SK-MEL-5 (cell line): ENCODE measurements around the gene HINT2. TPM values are rescaled to one million over a fixed set of nuclear protein-coding genes. Genes with fewer than 3 reads are reported as not detected.

ENCODE experiments used
- DNase-seq: peaks from one replicate; pipeline ENCODE4 v3.0.0-alpha.2; 2016; ENCODE audit warnings: low read depth, low spot score
- in situ Hi-C: cut with HindIII; loops from 2 replicates; pipeline ENCODE4 v1.10.0; 2016; ENCODE audit warnings: low sequenced_read_pairs, high pct_unique_total_duplicates, low pct_unique_long_range_greater_than_20kb
- total RNA-seq: library from RNA; depleted of rRNA; stranded (reverse); fragments of >200 nt; shearing (Covaris generic); gene quantifications from 2 replicates; pipeline ENCODE4 v1.2.3, GENCODE V29; 2014

HINT2 gene
- total RNA-seq, 1 experiment from 2014 or later: 26.2 TPM

- in situ Hi-C loops: no loop called here
- peak; percentile 83 for DNase-seq
These were observed 29.9 kb upstream of the HINT2 start for GRCh38 chr9:35844628-35845270.

DNA sequence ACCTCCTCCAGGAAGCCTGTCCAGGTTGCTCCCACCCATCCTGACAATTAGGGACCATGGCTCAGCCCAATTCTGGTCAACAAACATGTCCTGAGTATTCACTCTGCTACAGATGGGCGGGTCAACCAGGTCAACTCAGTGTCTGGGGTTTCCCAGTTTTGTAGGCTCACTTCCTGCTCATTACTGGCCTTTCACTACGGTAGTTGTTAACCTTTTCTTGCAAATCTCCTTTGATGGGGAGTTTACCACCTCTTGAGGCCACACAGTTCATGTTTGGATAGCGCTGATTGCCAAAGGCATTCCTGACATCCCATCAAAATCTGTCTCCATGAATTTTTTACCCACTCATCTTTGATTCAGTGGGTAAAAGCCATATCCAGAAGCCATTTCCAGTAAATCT, 28.0 kb upstream of the HINT2 start:
- in situ Hi-C loops: no loop called here
- DNase-seq: no peak

- in situ Hi-C loops: no loop called here
- no peak for DNase-seq
These were observed 27.3 kb upstream of the HINT2 start for GRCh38 chr9:35842020-35842745.

DNA sequence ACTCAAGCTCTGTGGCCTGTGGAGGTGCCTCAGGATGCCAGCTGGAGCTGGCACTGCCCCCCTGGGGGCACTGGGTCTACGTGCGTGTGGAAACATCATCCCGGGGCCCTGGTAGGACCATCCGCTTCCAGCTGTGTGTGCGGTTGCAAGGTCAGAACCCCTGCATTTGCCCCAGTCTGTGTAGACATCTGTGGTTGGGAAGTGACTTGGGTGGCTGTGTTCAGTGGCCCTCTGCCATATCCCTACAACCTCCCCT, 26.7 kb upstream of the HINT2 start:
- in situ Hi-C loops: no loop called here
- DNase-seq: no peak

- no peak for DNase-seq
- in situ Hi-C loops: no loop called here
These were observed 26.2 kb upstream of the HINT2 start for GRCh38 chr9:35840881-35841644.

DNA sequence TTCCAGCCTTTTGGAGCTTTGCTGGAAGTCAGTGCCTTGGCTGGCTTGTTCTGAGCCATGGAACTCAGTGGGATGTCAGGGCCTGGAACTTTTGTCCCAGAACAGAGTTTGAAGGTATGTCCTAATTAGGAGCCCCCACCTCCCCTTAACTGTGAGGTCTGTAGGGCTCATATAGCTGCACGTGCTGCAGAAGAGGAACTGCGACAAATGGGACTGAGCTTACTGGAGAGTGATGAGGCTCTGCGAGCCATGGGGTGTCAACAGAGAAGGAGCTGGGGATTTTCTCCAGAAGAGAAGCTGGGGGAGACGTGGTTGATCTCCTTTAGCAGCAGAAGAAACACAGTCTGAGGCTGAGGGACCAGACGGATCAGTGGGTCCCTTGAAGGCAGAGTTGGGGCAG, 25.1 kb upstream of the HINT2 start:
- in situ Hi-C loops: no loop called here
- DNase-seq: no peak

GRCh38 chr9:35836595-35836994, 21.8 kb upstream of the HINT2 start:
- DNase-seq: no peak
- in situ Hi-C loops: no loop called here

DNA sequence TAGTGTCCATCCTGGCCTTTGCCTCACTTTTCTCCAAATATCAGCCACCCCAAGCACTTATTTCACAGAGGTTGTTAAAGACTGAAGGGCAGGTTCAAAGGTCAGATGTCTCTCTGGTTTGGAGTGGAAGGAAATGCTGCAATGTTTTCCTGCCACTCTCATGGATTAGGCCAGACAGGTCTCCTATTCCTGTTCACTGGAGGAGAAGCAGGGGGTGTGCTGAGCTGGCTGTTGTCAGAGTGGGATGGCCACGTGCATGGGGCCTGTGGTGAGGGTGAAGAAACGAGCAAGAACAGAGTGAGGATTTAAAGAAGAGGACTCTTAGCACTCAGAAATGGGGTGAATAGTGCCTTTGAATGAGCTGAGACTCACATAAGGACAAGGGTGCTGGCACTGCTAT, 20.9 kb upstream of the HINT2 start:
- in situ Hi-C loops: no loop called here
- no peak for DNase-seq

DNA sequence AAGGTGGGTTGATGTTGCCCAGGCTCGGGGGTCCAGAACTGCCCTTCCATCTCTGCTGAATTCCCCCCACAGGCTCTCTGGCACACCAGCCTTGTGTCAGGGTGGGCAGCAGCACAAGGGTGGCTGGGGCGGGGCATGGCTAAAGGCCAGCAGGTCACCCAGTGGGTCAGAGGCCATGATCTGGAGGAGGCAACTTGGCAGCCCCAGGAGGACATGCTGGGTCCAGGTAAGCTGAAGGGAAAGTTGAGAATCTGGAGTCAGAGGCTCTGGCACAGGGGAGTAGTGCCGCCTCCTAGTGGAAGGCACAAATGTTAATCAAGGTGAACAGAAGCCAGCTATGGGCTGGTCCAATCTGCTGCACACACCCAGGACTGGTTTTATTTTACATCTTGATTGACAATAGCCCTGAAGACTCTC, 20.4 kb upstream of the HINT2 start:
- peak; percentile 29 for DNase-seq
- in situ Hi-C loops: no loop called here

- in situ Hi-C loops: no loop called here
- no peak for DNase-seq
These were observed 19.7 kb upstream of the HINT2 start for GRCh38 chr9:35834260-35835215.

GRCh38 chr9:35832814-35833213, 18.0 kb upstream of the HINT2 start:
- no peak for DNase-seq
- in situ Hi-C loops: no loop called here

GRCh38 chr9:35831040-35831439, 16.2 kb upstream of the HINT2 start:
- DNase-seq: no peak
- in situ Hi-C loops: no loop called here

DNA sequence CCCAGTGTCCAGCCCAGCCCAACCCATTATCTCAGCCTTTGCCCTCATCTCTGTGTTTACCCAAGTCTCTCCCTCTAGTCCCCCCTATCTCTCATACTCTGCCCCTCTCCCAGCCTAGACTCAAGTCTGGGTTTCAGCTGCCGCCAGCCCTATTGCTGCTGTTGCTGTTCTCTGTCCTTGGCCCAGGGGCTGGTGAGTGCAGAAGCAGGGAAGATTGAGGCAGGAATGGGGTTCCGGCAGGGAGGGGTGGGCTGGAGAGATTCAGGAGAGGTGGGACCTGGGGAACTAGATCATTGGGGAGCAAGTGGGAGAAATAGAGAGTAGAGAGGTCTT, 14.9 kb upstream of the HINT2 start:
- no peak for DNase-seq
- in situ Hi-C loops: no loop called here

GRCh38 chr9:35829084-35829763, 14.4 kb upstream of the HINT2 start, which contains the start of gene TMEM8B:
TSS of gene TMEM8B (plus strand) at chr9:35829228. CDS start at chr9:35829448, 220 bp downstream.
- DNase-seq: peak; percentile 88
- in situ Hi-C loops: no loop called here

DNA sequence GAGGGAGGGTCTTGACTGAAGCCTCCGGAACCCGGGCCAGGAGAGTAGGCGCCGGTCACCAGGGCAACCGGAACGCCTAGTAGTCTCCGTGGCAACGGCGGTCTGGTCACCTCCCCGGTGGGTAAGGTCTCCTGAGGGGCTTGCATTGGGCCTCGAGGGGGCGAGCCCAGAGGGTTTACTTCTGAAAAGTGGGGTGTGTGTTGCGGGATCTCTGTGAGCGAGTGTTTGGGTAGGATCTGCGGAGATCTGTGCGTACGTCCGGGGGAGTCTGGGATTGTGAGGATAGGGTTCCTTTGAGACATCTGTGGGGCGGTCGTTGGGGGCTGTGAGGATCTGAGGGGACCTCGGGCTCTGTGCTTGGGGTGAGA, 13.9 kb upstream of the HINT2 start, which contains the start of gene FAM221B:
FAM221B (minus strand) TSS at position 17 of the 368 bp plus-strand sequence. CDS start 2,571 bp downstream, outside the sequence.
- in situ Hi-C loops: no loop called here
- DNase-seq: no peak

DNA sequence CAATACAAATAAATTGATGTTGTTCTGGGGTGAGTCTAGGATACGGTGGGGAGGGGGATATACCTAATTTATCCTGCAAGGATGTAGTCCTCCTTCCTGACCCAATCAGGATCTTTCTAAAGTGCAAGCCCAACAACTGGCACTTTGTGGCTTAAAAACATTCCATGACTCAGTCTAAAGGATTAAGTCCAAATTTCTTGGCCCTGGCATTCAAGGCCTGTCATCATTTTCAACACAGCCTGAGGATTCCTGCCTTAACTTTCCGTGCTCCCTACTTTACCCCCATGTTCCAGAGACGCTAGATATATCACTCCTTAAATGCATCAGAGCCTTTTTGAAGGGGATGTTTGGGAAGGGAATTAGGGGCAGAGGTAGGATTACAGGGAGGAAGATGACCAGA, 12.6 kb upstream of the HINT2 start:
- in situ Hi-C loops: no loop called here
- DNase-seq: no peak

DNA sequence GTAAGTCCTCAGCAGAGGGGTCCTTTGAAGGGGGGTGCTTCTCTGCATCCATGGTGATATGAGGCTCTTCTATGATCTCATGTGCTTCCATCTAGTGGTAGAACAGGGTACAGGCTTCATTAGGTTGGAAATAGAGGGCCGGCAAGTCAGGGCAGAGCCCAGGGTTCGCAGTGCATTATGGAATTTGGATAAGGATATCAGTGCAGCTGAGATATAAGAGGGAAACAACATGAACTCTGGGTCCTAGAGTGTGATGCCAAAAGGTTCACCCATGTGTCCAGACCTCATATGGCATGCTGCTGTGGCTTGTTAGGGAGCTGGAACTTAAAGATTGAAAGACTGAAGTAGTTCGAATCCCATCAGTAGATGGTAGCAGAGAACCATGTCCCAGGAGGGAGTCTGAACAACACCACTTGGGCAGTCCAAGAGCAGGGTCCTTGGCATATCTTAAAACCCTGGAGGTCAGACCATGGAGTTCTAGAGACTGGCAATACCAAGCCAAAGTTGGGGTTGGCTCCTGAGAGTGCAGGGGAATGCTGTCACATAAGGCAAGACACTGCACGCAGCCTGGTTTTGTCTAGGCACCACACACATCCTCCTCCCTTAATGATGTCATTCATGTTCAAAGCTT, 11.3 kb upstream of the HINT2 start:
- in situ Hi-C loops: no loop called here
- DNase-seq: peak; percentile 70
